Measurements from ENCODE around the gene ZBTB7C. TPM values are rescaled to one million over a fixed set of nuclear protein-coding genes. Genes with fewer than 3 reads are reported as not detected.
A peak's percentile ranks its signal among the peaks of the same experiment; 100 is the strongest.

Gene ZBTB7C
- total RNA-seq, 2 experiments from 2014 or later, result 0.05 TPM; not detected in 1

DNA sequence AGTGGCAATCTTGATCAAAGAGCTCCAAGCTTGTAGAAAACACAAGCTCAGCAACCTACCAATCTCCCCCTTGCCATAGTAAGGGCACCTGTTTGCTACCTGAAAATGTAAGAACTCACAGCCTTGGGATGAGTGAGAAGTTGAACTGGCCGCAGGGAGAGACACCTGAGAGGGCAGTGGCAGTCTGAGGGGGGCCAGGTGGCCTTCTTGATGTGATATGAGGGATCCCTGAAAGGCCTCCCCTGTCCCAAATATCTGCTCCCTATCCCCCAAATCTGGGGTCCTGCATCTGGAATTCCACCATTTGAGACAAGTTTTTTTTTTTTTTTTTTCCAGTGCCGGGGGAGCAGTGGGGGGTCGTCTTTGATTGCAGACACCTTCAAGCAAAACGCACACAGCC lies 248.6 kb downstream of the ZBTB7C start:
- Mint-ChIP-seq H3K36me3 (no peaks in the 10 kb centered on the region), H3K9me3 (no peaks in the 10 kb centered on the region), H3K27me3 (peaks cover 4% of the 10 kb centered on the region), H3K27ac (no peak overlapping the region), H3K4me1 (ENCODE audit: low read depth) (peaks cover 3% of the 10 kb centered on the region), H3K4me3 (peak overlapping the region; percentile 16)
- ChIA-PET POLR2A (no interaction called here), CTCF (no interaction called here)
- intact Hi-C loops (cut with micrococcal nuclease), result loop anchor here (1.0 to 5.0 kb wide), 2 partner anchors 35 to 228 kb away; partner anchors contain the start of gene SMAD2
- no peak for DNase-seq

DNA sequence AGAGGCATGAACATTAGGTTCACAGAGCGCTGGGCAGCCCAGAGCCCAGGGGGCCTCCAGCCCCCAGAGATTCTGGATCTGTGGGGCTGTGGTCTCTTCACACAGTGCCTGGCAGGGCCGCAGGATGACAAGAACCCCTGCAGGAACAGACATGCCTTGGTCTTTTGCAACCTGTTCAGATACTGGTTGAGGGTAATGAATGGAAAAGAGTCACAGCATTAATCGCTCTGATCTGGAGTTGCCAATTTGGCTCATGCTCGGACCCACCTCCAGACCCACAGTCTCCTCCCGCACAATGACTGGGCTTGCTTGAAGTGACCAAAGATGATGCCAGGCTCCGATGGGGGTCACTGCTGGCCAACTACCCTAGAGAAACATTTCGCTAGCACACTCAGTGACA lies 249.4 kb downstream of the ZBTB7C start:
- Mint-ChIP-seq H3K4me3 (no peak overlapping the region), H3K9me3 (no peaks in the 10 kb centered on the region), H3K36me3 (no peaks in the 10 kb centered on the region), H3K4me1 (ENCODE audit: low read depth) (peaks cover 3% of the 10 kb centered on the region), H3K27me3 (peaks cover 4% of the 10 kb centered on the region), H3K27ac (no peak overlapping the region)
- no peak for DNase-seq
- POLR2A ChIA-PET, result no interaction called here
- CTCF ChIA-PET, result no interaction called here
- intact Hi-C loops (cut with micrococcal nuclease), result loop anchor here (5.0 kb wide), 1 partner anchor 228 kb away; the partner anchor contains the start of gene SMAD2

DNA sequence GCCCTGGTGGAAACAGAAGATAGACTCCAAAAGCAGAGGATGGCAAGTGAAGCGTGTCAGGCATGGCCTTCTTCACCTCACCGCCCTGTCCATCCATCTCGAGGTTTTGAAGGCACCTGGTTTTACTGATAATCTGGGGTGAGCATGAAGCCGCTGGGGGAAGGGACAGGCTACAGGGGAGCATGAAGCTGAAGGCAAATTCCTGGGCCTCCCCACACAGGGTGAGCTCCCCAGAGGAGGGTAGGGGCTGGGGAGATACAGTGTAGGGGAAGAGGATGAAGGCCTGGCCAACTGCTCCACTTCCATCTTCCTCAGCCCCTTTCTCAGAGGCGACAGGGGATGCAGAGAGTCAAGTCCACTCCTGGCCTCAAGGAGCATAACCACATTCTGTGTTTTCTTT lies 250.5 kb downstream of the ZBTB7C start:
- no peak for DNase-seq
- intact Hi-C loops (cut with micrococcal nuclease), result no loop called here
- no peak overlapping the region for H3K27ac Mint-ChIP-seq
- H3K9me3 Mint-ChIP-seq, result no peaks in the 10 kb centered on the region
- POLR2A ChIA-PET, result no interaction called here
- peaks cover 3% of the 10 kb centered on the region for H3K4me1 Mint-ChIP-seq (ENCODE audit: low read depth)
- CTCF ChIA-PET, result no interaction called here
- H3K36me3 Mint-ChIP-seq, result no peaks in the 10 kb centered on the region
- H3K4me3 Mint-ChIP-seq, result no peak overlapping the region
- peaks cover 4% of the 10 kb centered on the region for H3K27me3 Mint-ChIP-seq

DNA sequence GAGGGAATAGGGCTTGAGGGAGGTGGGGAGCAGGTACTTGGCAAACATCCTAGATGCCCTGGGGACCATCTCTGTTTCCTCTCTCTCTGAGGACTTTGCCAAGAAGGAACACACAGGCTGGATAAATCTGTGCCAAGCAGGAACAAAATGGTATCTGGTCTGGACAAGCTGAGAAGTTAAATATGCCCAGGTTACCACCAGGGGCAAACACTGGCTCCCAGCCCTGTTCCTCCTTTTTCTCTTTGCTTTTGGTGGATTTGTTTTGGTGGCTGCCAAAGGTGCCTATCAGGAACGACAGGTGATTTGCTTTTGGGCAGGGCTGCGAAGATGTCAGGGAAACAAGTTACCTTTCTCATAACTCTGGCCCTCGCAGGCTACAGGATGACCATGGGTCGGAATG lies 251.2 kb downstream of the ZBTB7C start:
- intact Hi-C loops (cut with micrococcal nuclease), result no loop called here
- POLR2A ChIA-PET, result no interaction called here
- DNase-seq, result no peak
- Mint-ChIP-seq H3K9me3 (no peaks in the 10 kb centered on the region), H3K27ac (no peak overlapping the region), H3K4me1 (ENCODE audit: low read depth) (peaks cover 3% of the 10 kb centered on the region), H3K4me3 (no peak overlapping the region), H3K27me3 (peaks cover 4% of the 10 kb centered on the region), H3K36me3 (no peaks in the 10 kb centered on the region)
- CTCF ChIA-PET, result no interaction called here

DNA sequence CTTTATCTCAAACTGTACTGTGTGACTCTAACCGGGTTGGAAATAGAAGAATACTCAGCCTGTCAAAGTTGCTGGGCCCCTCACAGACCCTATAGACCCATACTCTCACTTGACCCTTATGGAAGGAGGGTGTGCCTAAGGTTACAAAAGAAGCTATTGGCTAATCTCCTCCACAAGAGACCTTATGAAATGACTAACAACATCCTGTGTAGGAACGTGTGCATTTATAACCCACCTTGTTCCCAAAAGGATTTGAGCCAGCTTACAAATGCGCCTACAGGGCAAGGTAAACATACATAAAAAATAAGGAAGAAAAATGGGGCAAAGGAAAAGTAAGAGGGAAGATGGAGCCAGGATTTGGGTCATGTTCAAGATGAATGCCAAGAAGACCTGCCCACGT lies 253.3 kb downstream of the ZBTB7C start:
- no peaks in the 10 kb centered on the region for H3K9me3 Mint-ChIP-seq
- no peaks in the 10 kb centered on the region for H3K36me3 Mint-ChIP-seq
- H3K4me3 Mint-ChIP-seq, result no peak overlapping the region
- H3K27me3 Mint-ChIP-seq, result peaks cover 4% of the 10 kb centered on the region
- ChIA-PET POLR2A (interaction anchor here (0.5 kb wide), 1 partner anchor 779 kb away, joined by 3 read pairs; no protein-coding TSS in a partner anchor), CTCF (no interaction called here)
- H3K27ac Mint-ChIP-seq, result no peak overlapping the region
- no peaks in the 10 kb centered on the region for H3K4me1 Mint-ChIP-seq (ENCODE audit: low read depth)
- DNase-seq, result no peak
- intact Hi-C loops (cut with micrococcal nuclease), result no loop called here

DNA sequence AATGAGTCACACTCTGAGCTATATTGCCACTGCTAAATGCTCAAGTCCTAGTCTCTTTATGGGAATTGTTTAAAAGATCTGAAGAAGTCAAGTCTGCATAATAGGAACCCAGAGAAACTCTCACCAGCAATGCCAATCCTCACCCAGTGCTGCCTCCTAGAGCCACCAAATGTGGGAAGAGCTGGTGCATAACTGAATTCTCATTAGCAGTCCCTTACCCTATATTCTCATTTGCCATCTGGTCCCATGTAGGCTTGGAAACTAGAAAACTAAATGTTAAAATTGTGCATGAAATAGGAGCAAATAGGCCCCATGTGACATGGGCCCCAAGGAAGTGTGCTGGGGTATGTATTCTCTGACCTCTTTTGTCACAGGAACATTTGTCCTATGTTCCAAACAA lies 254.4 kb downstream of the ZBTB7C start:
- Mint-ChIP-seq H3K4me1 (ENCODE audit: low read depth) (no peaks in the 10 kb centered on the region), H3K9me3 (no peaks in the 10 kb centered on the region), H3K27ac (no peak overlapping the region), H3K4me3 (no peak overlapping the region), H3K36me3 (no peaks in the 10 kb centered on the region), H3K27me3 (no peaks in the 10 kb centered on the region)
- no peak for DNase-seq
- ChIA-PET CTCF (no interaction called here), POLR2A (no interaction called here)
- intact Hi-C loops (cut with micrococcal nuclease), result no loop called here

DNA sequence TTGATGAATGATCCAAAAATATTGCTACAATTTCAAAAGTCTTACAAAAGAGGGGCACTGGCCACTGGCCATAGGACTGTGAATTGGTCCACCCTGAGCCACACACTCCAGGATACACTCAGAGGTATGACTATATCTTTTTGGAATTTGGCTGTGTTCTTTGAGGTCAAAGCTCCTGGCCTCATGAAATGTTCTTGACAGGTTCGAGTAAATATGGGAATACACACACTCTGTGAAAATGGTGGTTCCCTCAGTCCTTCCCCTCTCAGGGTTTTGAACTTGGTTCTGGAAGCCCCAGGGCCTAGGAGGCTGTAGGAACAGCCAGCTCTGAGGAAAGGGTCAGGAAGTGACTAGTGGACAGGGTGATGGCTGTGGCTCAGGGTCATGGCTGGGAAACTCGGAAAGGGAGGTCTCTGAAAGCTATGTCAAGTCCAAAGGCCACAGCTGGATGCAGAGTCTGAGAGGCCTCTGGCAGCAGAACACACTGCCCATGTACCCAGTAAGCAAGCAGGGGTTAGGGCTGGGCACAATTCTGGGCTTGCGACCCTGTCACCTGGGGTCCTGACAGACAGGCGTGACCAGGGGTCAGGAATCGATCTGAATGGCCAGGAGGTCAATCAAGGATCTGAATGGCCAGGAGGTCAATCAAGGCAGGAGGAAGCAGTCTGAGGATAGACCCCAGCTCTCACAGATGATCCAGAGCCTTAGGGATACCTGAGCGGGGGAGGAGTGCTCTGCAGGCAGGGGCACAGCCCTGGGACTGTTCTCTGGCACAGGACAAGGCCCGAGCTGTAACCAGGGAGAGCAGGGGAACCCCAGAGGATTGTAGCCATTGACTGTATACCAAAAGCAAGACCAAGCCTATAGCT lies 255.3 kb downstream of the ZBTB7C start:
- H3K27me3 Mint-ChIP-seq, result no peaks in the 10 kb centered on the region
- no peak overlapping the region for H3K4me3 Mint-ChIP-seq
- CTCF ChIA-PET, result interaction anchor here (1.1 kb wide), 1 partner anchor 292 kb away, joined by 3 read pairs; no protein-coding TSS in a partner anchor
- intact Hi-C loops (cut with micrococcal nuclease), result no loop called here
- no peaks in the 10 kb centered on the region for H3K4me1 Mint-ChIP-seq (ENCODE audit: low read depth)
- no peaks in the 10 kb centered on the region for H3K36me3 Mint-ChIP-seq
- peak; percentile 6 for DNase-seq
- no peak overlapping the region for H3K27ac Mint-ChIP-seq
- POLR2A ChIA-PET, result no interaction called here
- H3K9me3 Mint-ChIP-seq, result no peaks in the 10 kb centered on the region

DNA sequence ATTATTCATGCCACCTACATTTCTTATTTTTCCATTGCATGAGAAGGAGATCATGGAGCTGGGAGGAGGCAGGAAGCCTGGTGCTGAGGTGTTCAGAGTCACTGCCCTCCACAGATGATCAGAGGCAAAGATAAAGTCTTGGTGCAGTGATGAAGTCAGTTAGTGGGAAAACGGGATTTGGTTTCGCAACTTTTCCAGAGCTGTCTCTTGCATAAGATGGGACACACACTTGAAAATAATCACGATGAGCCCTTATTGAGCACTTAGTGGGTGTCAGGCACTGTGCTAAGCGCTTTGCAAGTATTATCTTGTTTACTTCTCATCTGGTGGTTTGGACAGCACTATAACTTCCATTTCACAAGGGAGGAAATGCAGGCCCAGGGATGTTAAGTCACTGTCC lies 256.6 kb downstream of the ZBTB7C start:
- no peaks in the 10 kb centered on the region for H3K9me3 Mint-ChIP-seq
- no peaks in the 10 kb centered on the region for H3K27me3 Mint-ChIP-seq
- ChIA-PET CTCF (no interaction called here), POLR2A (no interaction called here)
- DNase-seq, result no peak
- H3K36me3 Mint-ChIP-seq, result no peaks in the 10 kb centered on the region
- H3K27ac Mint-ChIP-seq, result no peak overlapping the region
- H3K4me1 Mint-ChIP-seq (ENCODE audit: low read depth), result no peaks in the 10 kb centered on the region
- intact Hi-C loops (cut with micrococcal nuclease), result no loop called here
- H3K4me3 Mint-ChIP-seq, result no peak overlapping the region

DNA sequence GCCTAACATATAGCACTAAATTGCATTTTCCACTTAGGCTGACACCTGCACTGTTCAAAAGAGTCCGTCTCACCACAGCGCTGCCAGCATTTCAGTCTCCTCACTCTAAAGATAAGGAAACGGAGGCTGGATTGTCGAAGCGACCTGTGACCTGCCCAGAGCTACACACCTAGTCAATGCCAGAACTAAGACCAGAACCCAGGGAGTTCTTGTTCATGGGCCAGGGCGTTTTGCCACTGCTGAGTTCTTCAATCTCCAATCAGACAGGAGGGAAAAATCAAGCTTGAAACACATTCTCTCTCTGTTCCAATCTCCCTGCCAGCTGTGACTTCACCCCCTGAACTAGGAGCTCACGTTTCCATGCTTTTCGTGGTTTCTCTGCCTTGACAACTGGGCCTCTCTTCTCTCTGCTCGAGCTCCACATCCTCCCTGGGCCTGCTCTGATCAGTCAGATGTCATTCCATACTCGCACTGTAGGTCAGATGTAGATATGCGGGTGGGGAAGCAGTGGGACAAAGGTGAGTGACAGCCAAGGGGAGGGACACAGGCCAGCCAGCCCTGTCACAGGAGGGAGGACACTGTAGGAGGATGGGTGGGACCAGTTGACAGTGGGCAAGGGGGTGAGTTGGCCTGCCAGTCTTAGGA lies 257.6 kb downstream of the ZBTB7C start:
- POLR2A ChIA-PET, result no interaction called here

DNA sequence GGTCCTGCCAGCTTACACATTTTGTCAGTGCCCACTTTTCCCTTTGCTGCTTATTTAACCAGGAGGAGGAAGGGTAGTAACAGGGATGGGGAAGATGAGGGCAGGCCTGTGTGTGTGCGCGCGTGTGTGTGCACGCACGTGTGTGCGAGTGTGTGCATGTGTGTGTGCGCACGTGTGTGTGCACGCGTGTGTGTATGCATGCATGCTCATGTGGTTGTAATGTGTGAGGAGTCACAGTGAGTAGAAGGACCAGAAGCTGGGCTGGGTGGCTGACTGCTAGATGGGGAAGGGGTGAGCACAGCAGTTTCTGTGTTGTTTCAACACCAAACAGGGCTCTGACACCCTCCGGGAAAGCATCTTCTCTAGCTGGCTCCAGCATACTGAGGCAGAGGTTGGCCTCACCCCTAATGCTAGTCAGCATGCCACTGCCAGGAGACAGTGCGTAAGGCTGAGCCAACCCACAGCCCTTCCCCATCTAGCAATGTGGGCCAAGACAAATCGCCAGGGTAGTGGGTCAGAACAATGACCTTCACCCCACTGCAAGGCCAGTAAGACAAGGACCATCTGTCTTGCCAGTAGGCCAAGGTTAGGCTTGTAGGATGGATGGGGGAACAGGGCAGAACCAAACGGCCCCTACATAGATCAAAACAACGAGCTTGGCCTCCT lies 260.0 kb downstream of the ZBTB7C start:
- Mint-ChIP-seq H3K27ac (no peak overlapping the region), H3K9me3 (no peaks in the 10 kb centered on the region), H3K4me1 (ENCODE audit: low read depth) (no peaks in the 10 kb centered on the region), H3K4me3 (no peak overlapping the region), H3K27me3 (no peaks in the 10 kb centered on the region), H3K36me3 (no peaks in the 10 kb centered on the region)
- intact Hi-C loops (cut with micrococcal nuclease), result no loop called here
- POLR2A ChIA-PET, result no interaction called here
- no peak for DNase-seq
- CTCF ChIA-PET, result interaction anchor here (0.7 kb wide), 1 partner anchor 910 kb away, joined by 3 read pairs; no protein-coding TSS in a partner anchor

More for the DNA sequence above, 257.6 kb downstream of the ZBTB7C start:
- H3K27ac Mint-ChIP-seq, result no peak overlapping the region
- H3K36me3 Mint-ChIP-seq, result no peaks in the 10 kb centered on the region
- no peak for DNase-seq
- no peaks in the 10 kb centered on the region for H3K4me1 Mint-ChIP-seq (ENCODE audit: low read depth)
- no peaks in the 10 kb centered on the region for H3K9me3 Mint-ChIP-seq
- H3K4me3 Mint-ChIP-seq, result no peak overlapping the region
- CTCF ChIA-PET, result no interaction called here
- intact Hi-C loops (cut with micrococcal nuclease), result no loop called here
- H3K27me3 Mint-ChIP-seq, result no peaks in the 10 kb centered on the region

DNA sequence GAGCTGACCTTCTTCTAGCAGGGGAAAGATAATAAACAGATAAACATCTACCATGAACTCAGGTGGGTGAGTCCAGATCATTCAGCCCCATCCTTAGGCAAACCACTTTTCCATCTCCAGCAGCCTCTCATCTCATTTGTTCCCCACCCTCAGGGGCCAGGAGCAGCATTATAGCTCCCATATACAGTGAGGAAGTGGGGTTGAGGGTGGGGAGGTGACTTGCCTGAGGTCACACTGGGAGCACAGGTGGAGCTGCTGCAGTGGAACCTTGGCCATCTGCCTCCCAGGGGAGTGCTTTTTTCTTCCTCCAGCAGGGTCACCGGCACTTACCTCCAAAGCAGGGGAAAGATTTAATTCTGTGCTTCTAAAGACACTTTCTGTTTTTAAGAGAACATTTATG lies 266.2 kb downstream of the ZBTB7C start:
- Mint-ChIP-seq H3K36me3 (no peaks in the 10 kb centered on the region), H3K4me3 (no peak overlapping the region), H3K4me1 (ENCODE audit: low read depth) (no peaks in the 10 kb centered on the region), H3K27ac (no peak overlapping the region), H3K9me3 (no peaks in the 10 kb centered on the region), H3K27me3 (peaks cover 15% of the 10 kb centered on the region)
- intact Hi-C loops (cut with micrococcal nuclease), result no loop called here
- CTCF ChIA-PET, result no interaction called here
- POLR2A ChIA-PET, result no interaction called here
- no peak for DNase-seq

DNA sequence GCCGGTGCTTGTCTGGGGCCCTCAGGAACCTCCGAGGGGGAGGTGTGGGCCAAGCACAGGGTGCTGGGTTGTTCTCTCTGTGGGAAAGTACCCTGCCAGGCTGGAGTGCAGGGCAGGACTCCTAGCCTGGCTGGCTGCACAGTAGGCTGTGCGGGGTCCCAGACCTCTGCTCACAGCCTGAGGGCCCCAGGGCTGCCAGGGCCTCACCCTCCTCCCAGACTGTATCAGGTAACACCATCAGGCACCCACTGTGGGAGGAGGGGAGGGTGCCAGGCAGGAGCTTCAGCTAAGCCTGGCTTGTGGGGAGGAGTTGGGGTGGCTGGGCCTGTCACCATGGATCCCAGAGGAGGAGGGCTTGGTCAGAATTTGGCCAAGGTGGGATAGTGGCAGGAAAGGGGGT lies 266.8 kb downstream of the ZBTB7C start:
- peaks cover 22% of the 10 kb centered on the region for H3K27me3 Mint-ChIP-seq
- ChIA-PET CTCF (no interaction called here), POLR2A (no interaction called here)
- DNase-seq, result no peak
- no peaks in the 10 kb centered on the region for H3K9me3 Mint-ChIP-seq
- peaks cover 4% of the 10 kb centered on the region for H3K4me1 Mint-ChIP-seq (ENCODE audit: low read depth)
- no peaks in the 10 kb centered on the region for H3K36me3 Mint-ChIP-seq
- intact Hi-C loops (cut with micrococcal nuclease), result no loop called here
- no peak overlapping the region for H3K4me3 Mint-ChIP-seq
- H3K27ac Mint-ChIP-seq, result no peak overlapping the region
